Right ventricle myocardium inferior (tissue), 1 donor: Measurements from ENCODE around the gene MEIS3. TPM values are rescaled to one million over a fixed set of nuclear protein-coding genes. Genes with fewer than 3 reads are reported as not detected.
"Not testable (repeated sequence)": the region's sequence is repeated elsewhere in the genome, so short reads cannot be mapped to it uniquely, and the experiment has no call there.

Source experiments
- ATAC-seq: fragments of 200-7000 bp; cut with Tn5 transposase; one replicate; pipeline ENCODE4 v1.9.1; 2020; ENCODE audit warnings: mild to moderate bottlenecking, moderate library complexity
- DNase-seq: peaks from one replicate; pipeline ENCODE4 v3.0.0; 2021; ENCODE audit errors: missing footprints
- intact Hi-C: fragments of 100-400 bp; cut with DNase I; formaldehyde crosslinking; loops from one replicate; pipeline ENCODE4 v1.11.0; 2022
- total RNA-seq: library from RNA; stranded (reverse); fragmentation: NEBNext Ultra II Directional; extraction: Animal tissue kit (Norgen Biotek cat#: 25700); gene quantifications from one replicate; pipeline ENCODE4 v1.2.1, GENCODE V29; 2021
- donor health status: DM: no; HTN: yes; CAD: no; lungs with severe emphysema.

Gene MEIS3
- total RNA-seq, 1 donor from 2014 or later = 3.8 TPM

DNA sequence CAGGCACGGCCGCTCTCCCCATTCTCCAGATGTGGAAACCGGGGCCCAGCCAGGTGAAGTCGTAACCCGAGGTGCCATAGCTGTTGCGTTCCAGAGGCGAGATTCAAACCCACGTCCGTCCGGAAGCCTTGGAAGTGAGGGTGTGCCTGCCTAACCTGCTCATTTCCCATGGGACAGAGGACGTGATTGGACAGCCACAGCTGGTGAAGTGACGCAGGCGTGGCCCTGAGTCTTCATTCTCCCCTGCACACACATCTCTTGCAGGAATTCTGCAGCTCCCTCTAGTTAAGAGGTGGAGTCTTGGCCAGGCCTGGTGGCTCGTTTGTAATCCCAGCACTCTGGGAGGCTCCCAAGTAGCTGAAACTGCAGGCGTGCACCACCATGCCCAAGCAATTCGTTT is 16.8 kb downstream of the MEIS3 start:
- ATAC-seq (no peak), DNase-seq (no peak)
- intact Hi-C loops = no loop called here

DNA sequence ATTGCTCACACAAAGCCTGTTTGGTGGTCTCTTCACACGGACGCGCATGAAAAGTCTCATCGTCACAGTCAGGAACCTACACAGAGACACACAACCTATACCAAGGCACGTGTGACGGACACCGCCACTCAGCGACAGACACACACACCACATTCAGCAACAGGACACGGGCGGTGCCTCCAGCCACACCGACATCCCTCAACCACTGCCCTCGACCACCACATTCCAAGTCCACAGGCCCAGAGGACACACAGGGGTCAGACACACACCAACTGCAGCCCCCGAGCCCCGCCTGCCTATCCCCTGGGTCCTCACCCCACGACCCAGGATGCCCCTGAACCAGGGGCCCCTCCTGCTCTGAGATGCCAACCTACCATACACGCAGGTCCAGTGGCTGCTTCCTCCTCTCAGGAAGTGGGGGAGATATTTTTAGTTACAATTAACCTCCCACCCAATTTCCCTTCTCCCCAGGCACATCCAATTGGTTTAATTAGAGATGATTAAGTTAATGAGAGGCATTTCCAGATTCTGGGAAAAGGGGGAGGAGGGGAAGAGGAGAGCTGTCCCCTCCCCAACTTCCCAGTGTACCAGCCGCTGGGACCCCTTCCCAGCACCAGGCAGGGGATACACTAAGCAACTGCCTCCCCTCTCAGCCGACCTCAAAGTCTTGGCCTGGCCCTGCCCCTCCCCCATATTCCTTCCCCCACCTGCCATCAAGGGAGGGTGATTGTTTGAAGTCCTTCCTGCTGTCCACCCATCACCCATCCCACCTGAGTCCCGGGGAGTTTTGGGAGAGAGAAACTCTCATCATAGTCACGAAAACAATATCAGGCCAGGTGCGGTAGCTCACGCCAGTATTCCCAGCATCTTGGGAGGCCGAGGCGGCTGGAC is 20.4 kb downstream of the MEIS3 start:
- no peak for DNase-seq
- ATAC-seq = no peak
- intact Hi-C loops = no loop called here

DNA sequence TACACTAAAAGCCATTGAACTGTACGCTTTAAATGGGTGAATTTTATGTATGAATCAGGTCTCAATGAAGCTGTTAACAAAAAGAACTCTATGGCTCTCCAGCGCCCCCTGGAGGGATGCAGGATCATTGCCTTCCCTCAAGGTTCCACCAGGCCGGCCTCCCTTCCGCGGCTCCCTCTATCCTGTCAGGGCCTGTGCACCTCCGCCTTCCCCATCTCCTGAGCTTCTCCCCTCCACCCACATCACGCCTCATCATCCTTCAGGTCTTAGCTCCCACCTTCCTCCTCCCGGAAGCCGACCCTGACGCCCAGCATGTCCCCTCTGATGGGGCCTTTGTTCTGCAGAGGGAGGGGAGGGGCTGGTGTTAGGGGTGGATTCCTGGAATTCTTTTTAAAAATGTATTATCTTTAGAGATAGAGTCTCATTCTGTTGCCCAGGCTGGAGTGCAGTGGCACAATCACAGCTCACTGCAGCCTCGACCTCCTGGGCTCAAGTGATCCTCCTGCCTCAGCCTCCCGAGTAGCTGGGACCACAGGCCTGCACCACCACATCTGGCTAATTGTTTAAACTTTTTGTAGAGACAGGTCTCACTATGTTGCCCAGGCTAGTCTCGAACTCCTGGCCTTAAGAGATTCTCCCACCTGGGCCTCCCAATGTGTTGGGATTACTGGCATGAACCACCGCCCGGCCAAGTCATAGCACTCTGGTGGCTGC is 27.7 kb downstream of the MEIS3 start:
- intact Hi-C loops = loop anchor here (2.0 kb wide), 1 partner anchor 95 kb away; no protein-coding TSS in a partner anchor
- ATAC-seq (peak; percentile 46), DNase-seq (peak; percentile 91)

DNA sequence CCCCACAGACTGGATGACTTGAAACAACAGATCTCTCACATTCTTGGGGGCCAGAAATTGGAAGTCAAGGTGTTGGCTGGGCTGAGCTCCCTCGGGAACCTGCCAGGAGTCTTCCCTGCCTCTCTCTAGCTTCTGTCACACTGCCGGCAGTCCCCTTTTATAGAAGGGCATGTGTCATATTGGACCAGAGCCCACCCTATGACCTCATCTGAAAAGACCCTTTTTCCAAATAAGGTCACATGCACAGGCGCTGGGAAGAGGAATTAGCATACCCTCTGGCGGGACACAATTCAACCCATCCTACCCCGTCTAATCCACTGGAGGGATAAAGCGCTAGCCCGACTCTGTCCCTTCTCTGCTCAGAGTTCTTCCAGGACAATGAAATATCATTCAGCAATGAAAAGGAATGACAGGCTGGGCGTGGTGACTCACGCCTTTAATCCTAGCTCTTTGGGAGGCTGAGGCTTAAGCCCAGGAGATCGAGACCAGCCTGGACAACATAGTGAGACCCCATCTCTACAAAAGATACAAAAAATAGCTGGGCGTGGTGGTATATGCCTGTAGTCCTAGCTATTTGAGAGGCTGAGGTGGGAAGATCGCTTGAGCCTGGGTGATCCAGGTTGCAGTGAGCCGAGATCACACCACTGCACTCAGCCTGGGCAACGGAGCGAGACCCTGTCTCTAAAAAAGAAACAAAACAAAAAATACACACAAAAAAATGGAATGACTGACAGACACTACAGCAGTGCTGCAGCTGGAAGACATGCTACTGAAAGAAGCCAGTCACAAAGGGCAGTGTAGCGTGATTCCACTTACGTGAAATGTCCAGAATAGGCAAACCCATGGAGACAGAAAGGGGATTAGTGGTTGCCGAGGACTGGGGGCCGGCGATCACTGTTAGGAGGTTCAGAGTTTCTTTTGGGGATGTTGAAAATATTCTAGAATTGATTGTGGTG is 28.5 kb downstream of the MEIS3 start:
- intact Hi-C loops = loop anchor here (2.0 kb wide), 1 partner anchor 94 kb away; no protein-coding TSS in a partner anchor
- DNase-seq (no peak), ATAC-seq (no peak)

DNA sequence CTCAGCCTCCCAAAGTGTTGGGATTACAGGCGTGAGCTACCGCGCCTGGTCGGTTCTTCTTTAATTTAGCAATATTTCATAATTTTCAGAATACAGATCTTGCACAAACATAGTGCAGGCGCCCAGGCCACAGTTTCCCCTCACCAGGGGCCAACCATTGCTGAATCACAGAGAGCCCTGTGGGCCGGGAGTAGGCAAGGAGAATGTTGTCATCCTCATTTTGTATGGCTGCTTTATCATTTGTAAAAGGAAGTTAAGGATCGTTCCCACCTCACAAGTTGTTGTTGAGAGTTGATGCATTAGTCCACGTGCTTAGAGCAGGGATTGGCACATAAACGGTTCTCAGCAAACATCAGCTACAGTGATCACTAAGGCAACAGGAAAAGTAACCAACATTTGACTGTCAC is 30.2 kb downstream of the MEIS3 start:
- intact Hi-C loops = no loop called here
- peak; percentile 36 for ATAC-seq

DNA sequence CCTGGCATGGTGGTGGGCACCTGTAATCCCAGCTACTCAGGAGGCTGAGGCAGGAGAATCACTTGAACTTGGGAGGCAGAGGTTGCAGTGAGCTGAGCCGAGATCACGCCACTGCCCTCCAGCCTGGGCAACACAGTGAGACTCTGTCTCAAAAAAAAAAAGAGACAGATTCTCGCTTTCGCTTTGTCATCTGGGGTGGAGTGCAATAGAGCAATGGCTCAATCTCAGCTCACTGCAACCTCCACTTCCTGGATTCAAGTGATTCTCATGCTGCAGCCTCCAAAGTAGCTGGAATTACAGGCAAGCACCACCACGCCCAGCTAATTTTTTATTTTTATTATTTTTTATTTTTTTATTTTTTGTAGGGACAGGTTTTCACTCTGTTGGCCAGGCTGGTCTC is 30.6 kb downstream of the MEIS3 start:
- intact Hi-C loops, DNase-seq: not testable (repeated sequence)
- ATAC-seq = peak; percentile 49

More for the DNA sequence above, 30.2 kb downstream of the MEIS3 start:
- DNase-seq = peak; percentile 88

DNA sequence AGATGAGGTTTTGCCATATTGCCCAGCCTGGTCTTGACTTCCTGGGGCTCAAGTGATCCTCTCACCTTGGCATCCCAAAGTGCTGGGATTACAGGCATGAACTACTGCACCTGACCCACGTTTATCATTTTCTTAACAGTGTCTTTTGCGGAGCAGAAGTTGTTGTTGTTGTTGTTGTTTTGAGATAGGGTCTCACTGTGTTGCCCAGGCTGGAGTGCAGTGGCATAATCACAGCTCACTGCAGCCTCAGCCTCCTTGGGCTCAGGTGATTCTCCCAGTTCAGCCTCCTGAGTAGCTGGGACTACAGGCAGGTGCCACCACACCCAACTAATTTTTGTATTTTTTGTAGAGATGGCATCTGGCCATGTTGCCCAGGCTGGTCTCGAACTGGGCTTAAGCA is 31.7 kb downstream of the MEIS3 start:
- intact Hi-C loops, DNase-seq, ATAC-seq: not testable (repeated sequence)

DNA sequence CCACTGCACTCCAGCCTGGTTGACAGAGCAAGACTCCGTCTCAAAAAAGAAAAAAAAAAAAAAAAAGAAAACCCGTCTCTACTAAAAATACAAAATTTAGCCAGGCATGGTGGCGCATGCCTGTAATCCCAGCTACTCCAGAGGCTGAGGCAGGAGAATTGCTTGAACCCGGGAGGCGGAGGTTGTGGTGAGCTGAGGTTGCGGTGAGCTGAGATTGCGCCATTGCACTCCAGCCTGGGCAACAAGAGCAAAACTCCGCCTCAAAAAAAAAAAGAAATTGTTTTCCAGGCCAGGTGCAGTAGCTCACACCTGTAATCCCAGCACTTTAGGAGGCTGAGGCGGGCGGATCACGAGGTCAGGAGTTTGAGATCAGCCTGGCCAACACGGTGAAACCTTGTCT is 32.7 kb downstream of the MEIS3 start:
- intact Hi-C loops, ATAC-seq: not testable (repeated sequence)
- peak; percentile 71 for DNase-seq

DNA sequence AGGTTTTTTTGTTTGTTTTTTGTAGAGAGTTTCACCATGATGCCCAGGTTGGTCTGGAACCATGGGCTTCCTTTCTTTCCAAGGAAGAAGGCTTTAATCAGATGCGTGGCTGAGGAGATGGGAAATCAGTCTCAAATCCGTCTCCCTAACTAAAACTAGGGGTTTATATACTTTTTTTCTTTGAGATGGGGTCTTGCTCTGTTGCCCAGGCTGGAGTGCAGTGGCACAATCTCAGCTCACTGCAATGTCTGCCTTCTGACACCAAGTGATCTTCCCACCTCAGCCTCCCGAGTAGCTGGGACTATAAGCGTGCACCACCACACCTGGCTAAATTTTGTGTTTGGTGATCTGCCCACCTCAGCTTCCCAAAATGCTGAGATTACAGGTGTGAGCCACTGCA is 34.8 kb downstream of the MEIS3 start:
- intact Hi-C loops, ATAC-seq, DNase-seq: not testable (repeated sequence)

DNA sequence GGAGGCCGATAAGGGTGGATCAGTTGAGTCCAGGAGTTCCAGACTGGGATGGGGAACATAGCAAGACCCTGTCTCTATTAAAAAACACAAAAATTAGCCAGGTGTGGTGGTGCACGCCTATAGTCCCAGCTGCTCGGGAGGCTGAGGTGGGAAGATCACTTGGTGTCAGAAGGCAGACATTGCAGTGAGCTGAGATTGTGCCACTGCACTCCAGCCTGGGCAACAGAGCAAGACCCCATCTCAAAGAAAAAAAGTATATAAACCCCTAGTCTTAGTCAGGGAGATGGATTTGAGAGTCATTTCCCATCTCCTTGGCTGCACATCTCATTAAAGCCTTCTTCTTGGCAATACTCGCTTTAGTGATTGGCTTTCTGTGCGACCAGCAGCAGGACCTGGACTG is 35.4 kb downstream of the MEIS3 start:
- ATAC-seq, intact Hi-C loops, DNase-seq: not testable (repeated sequence)

DNA sequence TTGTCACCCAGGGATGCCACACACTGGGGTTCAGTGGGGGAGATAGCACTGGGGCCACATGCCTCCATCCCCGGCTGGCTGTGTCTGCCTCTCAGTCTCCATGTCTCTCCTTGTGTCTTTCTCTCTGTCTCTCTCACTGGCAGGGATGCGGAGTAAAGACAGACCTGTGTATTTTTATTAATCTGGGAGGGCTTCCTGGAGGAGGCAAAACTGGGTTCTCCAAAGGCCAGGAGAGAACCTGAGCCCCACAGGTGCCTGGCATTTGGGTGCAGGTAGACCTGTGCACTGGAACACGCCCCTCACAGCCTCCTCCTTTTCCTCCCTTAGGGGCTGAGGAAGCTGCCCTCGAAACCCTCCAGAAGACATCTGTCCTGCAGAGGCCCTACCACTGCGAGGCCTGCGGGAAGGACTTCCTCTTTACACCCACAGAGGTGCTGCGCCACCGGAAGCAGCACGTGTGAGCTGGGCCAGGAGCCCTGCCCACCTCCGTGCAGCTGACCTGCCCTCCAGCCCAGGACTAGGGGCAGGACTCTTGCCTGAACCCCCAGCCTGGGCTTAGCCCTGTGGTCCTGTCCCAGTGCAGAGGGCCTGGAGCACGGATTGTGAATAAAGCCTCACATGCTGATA is 37.6 kb downstream of the MEIS3 start:
- intact Hi-C loops = no loop called here
- ATAC-seq (no peak), DNase-seq (peak; percentile 86)

DNA sequence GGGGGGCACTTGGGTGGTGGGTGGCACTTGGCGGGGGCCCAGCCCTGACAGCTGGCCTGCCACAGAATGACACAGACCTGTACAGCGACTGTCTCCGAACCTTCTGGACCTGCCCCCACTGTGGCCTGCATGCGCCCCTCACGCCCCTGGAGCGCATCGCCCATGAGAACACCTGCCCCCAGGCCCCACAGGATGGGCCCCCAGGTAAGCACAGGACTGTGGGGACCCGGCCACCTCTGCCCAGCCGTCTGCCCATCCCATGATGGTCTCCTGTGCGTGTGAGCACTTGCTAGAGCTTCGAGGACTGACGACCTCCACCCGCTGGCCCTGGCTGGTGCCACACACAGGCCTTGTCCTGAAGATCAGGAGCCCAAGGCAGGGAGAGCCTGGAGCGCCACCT is 38.2 kb downstream of the MEIS3 start:
- DNase-seq (peak; percentile 37), ATAC-seq (no peak)
- intact Hi-C loops = no loop called here

DNA sequence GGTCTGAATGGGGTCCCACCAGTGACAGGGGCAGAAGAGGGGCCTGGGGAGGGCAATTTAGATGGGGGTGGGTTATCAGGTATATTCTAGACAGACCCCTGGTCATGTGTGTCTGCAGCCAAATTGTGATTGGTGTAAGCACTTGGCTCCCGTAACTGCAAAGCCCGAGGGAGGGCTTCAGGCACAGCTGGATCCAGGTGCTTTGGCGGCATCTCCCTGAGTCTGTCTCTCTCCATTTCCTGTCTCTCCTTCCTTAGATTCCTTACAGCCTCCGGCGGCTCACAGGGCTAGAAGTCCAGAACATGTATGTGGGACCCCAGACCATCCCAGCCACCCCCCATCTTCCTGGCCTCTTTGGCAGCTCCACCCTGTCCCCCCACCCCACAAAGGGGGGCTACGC is 38.8 kb downstream of the MEIS3 start:
- intact Hi-C loops = no loop called here
- ATAC-seq (no peak), DNase-seq (peak; percentile 57)

DNA sequence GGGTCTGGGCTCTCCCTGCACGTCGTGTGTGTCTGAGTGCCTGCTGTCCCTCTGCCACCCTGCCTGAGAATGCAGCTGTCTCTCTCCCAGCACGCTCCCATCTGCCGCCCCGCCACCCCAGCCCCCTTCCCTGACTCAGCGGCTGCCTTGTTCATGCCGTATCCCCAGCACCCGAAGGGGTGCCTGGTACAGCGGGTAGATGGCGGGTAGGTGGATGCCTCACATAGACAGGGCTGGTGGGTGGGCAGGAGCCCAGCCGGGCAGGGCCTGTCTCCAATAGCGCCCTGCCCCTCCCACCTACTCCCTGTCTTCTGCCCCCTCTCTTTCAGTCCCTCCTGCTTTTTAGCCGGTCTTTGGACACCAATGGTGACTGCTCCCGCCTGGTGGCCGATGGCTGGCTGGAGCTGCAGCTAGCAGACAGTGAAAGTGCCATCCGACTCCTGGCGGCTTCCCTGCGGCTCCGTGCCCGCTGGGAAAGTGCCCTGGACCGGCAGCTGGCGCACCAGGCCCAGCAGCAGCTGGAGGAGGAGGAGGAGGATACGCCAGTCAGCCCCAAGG is 39.9 kb downstream of the MEIS3 start:
- intact Hi-C loops = no loop called here
- DNase-seq (peak; percentile 41), ATAC-seq (no peak)

DNA sequence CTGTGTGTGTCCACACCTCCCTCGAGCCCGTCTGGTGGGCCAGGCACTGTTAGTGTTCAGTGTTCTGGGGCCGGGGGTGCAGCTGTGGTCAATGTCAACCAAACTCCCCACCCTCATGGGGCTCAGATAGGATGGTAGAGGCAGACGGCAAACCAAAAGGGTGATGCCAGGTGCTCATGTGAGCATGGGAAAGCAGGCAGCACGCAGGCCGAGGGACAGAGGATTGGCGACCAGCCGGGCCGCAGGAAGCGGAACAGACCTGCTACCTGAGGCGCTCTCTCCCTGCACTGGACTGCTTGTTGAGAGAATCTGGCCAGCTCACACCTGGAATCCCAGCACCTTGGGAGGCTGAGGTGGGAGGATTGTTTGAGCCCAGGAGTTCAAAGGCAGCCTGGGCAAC is 41.1 kb downstream of the MEIS3 start:
- DNase-seq (no peak), ATAC-seq (no peak)
- intact Hi-C loops = no loop called here

DNA sequence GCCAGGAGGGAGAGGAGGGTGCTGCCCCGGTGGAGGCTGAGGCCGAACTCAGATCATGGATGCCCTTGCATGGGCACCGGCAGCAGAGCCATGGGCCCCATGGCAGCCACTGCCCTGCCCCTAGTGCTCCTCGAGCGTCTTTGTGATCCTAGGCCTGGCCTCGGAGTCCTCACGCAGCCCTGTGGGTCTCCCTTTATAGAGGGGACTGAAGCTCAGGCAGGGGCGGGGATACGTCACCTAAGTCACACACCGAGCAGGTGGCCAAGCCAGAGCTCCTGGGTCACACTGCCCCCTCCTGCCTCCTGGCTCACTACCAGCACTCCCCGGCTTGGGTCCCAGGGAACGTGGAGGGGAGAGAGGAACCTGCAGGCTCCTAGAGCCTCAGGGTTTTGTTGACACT is 41.5 kb downstream of the MEIS3 start:
- DNase-seq = peak; percentile 44
- intact Hi-C loops = no loop called here
- no peak for ATAC-seq

DNA sequence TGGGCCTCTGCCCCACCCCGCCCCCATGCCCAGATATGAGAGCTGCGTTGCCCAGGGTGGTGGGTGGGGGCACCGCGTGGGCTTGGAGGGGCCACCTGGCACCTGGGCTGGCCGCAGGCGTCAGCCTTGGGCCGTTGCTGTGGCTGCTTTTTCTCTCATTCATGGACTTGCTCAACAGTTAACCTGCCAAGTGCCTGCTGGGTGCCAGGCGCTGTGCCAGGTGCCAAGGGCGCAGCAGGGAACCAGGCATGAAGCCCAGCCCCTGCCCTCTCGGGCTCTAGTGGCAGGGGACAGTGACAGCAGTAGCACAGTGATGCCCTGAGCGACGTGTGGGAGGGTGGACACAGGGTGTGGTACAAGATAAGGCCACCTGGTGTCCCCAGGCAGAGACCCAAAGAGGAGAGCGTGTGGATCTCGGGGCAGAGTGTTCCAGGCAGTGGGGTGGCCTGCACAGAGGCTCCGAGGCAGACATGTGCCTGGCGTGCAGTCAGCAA is 42.1 kb downstream of the MEIS3 start:
- intact Hi-C loops = no loop called here
- ATAC-seq (peak; percentile 95), DNase-seq (peak; percentile 80)

DNA sequence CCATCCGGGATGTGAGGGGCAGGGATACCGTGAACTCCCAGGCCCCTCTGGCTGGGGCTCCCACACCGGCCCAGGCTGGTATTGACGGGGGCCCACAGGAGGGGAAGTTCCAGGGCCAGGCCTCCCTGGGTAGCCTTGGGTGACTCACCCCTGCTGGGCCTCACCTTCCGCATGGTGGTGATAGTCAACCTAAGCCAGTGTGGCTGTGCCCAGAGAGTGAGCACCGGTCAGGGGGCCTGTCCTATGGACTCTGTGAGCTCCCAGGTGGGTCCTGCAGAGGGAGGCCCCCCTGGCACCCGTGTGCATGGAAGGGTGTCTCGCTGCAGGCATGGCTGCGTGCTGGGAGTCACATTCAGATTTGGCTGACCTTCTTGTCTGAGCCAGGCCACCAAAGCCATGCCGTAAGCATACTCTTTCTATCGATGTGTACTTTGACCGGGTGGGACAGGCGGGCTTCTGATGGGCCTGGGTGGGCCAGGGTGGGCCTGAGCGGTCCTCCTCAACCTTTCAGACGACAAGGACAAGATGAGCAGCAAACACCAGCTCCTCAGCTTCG is 42.7 kb downstream of the MEIS3 start:
- intact Hi-C loops = no loop called here
- DNase-seq = peak; percentile 57
- ATAC-seq = no peak
